Central memory CD8-positive, alpha-beta T cell (primary cell): ENCODE measurements around the gene CLDN6.

Experiments
- ATAC-seq: fragments of 150-1000 bp; cut with Tn5 transposase; replicated peaks from 2 replicates; pipeline ENCODE4 v1.10.0; 2022; ENCODE audit warnings: mild to moderate bottlenecking, moderate FRiP score, moderate number of reproducible peaks; ENCODE audit not compliant: poor library complexity, severe bottlenecking; ENCODE audit errors: extremely low read depth
- DNase-seq, 2 donors: peaks; one replicate each; pipeline ENCODE4 v3.0.0; 2021; ENCODE audit warnings: low spot score in 2 of 2
- H3K27ac Mint-ChIP-seq: one replicate; pipeline ENCODE4 v1.8.0; 2022; ENCODE audit warnings: low read depth, mild to moderate bottlenecking, moderate library complexity, mixed read lengths
- H3K27me3 Mint-ChIP-seq: one replicate; pipeline ENCODE4 v1.8.0; 2022; ENCODE audit warnings: mixed read lengths
- H3K36me3 Mint-ChIP-seq: one replicate; pipeline ENCODE4 v1.8.0; 2022; ENCODE audit warnings: mild to moderate bottlenecking, moderate library complexity, mixed read lengths; ENCODE audit not compliant: insufficient read depth
- H3K4me1 Mint-ChIP-seq: one replicate; pipeline ENCODE4 v1.8.0; 2022; ENCODE audit warnings: mixed read lengths
- H3K4me3 Mint-ChIP-seq: one replicate; pipeline ENCODE4 v1.8.0; 2022; ENCODE audit warnings: mild to moderate bottlenecking, moderate library complexity, mixed read lengths
- H3K9me3 Mint-ChIP-seq: one replicate; pipeline ENCODE4 v1.8.0; 2022; ENCODE audit warnings: mixed read lengths

CLDN6 gene

GRCh38 chr16:3046641-3047386 lies 28.8 kb upstream of the CLDN6 start:
- H3K36me3 Mint-ChIP-seq: peaks cover 1% of the 10 kb centered on the region
- H3K4me3 Mint-ChIP-seq: peak overlapping the region; percentile 38
- no peaks in the 10 kb centered on the region for H3K9me3 Mint-ChIP-seq
- ATAC-seq: peak; percentile 48
- H3K27me3 Mint-ChIP-seq: peaks cover 21% of the 10 kb centered on the region
- no peak for DNase-seq
- H3K27ac Mint-ChIP-seq: no peak overlapping the region
- peaks cover 44% of the 10 kb centered on the region for H3K4me1 Mint-ChIP-seq

GRCh38 chr16:3045758-3046640 lies 28.0 kb upstream of the CLDN6 start, which contains the start of gene MMP25:
Gene MMP25 (plus strand): TSS chr16:3046561. CDS start chr16:3046918, 357 bp downstream.
- Mint-ChIP-seq H3K9me3 (no peaks in the 10 kb centered on the region), H3K36me3 (peaks cover 1% of the 10 kb centered on the region), H3K27me3 (peaks cover 21% of the 10 kb centered on the region), H3K27ac (no peak within 1 kb of the TSS), H3K4me3 (peak within 1 kb of the TSS; percentile 72), H3K4me1 (peaks cover 39% of the 10 kb centered on the region)
- DNase-seq (no peak), ATAC-seq (peak; percentile 29)

GRCh38 chr16:3044708-3045107 lies 26.7 kb upstream of the CLDN6 start:
- ATAC-seq (no peak), DNase-seq (no peak)
- Mint-ChIP-seq H3K36me3 (peaks cover 1% of the 10 kb centered on the region), H3K27me3 (peaks cover 31% of the 10 kb centered on the region), H3K4me1 (peaks cover 29% of the 10 kb centered on the region), H3K4me3 (peak overlapping the region; percentile 72), H3K27ac (peak overlapping the region; percentile 35), H3K9me3 (no peaks in the 10 kb centered on the region)

- Mint-ChIP-seq H3K27me3 (peaks cover 55% of the 10 kb centered on the region), H3K4me3 (no peak overlapping the region), H3K27ac (no peak overlapping the region), H3K36me3 (no peaks in the 10 kb centered on the region), H3K4me1 (peaks cover 19% of the 10 kb centered on the region), H3K9me3 (no peaks in the 10 kb centered on the region)
- DNase-seq (no peak), ATAC-seq (no peak)
Measured at GRCh38 chr16:3042376-3042775, 24.4 kb upstream of the CLDN6 start.

- DNase-seq (no peak), ATAC-seq (no peak)
- no peak overlapping the region for H3K27ac Mint-ChIP-seq
- H3K27me3 Mint-ChIP-seq: peaks cover 70% of the 10 kb centered on the region
- H3K36me3 Mint-ChIP-seq: peaks cover 1% of the 10 kb centered on the region
- no peak overlapping the region for H3K4me3 Mint-ChIP-seq
- no peaks in the 10 kb centered on the region for H3K9me3 Mint-ChIP-seq
- H3K4me1 Mint-ChIP-seq: peaks cover 14% of the 10 kb centered on the region
Measured at GRCh38 chr16:3038896-3039295, 20.9 kb upstream of the CLDN6 start.

- no peak for ATAC-seq
- DNase-seq: no peak
- H3K36me3 Mint-ChIP-seq: peaks cover 1% of the 10 kb centered on the region
- H3K27me3 Mint-ChIP-seq: peaks cover 70% of the 10 kb centered on the region
- no peaks in the 10 kb centered on the region for H3K9me3 Mint-ChIP-seq
- H3K4me3 Mint-ChIP-seq: no peak overlapping the region
- peaks cover 11% of the 10 kb centered on the region for H3K4me1 Mint-ChIP-seq
- H3K27ac Mint-ChIP-seq: no peak overlapping the region
Measured at GRCh38 chr16:3038256-3038655, 20.3 kb upstream of the CLDN6 start.

- peak within 1 kb of the TSS; percentile 68 for H3K4me3 Mint-ChIP-seq
- H3K9me3 Mint-ChIP-seq: no peaks in the 10 kb centered on the region
- H3K36me3 Mint-ChIP-seq: peaks cover 1% of the 10 kb centered on the region
- peaks cover 84% of the 10 kb centered on the region for H3K27me3 Mint-ChIP-seq
- H3K4me1 Mint-ChIP-seq: peaks cover 19% of the 10 kb centered on the region
- ATAC-seq: no peak
- H3K27ac Mint-ChIP-seq: no peak within 1 kb of the TSS
- no peak for DNase-seq
Measured at GRCh38 chr16:3036726-3037315, 18.8 kb upstream of the CLDN6 start, which contains the start of gene BICDL2. Gene BICDL2 (minus strand): TSS chr16:3036944. CDS start chr16:3035496, 1,448 bp downstream.

GRCh38 chr16:3035972-3036725 lies 18.2 kb upstream of the CLDN6 start:
- Mint-ChIP-seq H3K27me3 (peaks cover 90% of the 10 kb centered on the region), H3K27ac (no peak overlapping the region), H3K4me1 (peaks cover 19% of the 10 kb centered on the region), H3K4me3 (peak overlapping the region; percentile 36), H3K36me3 (peaks cover 3% of the 10 kb centered on the region), H3K9me3 (no peaks in the 10 kb centered on the region)
- ATAC-seq (no peak), DNase-seq (no peak)

- H3K9me3 Mint-ChIP-seq: no peaks in the 10 kb centered on the region
- peak overlapping the region; percentile 36 for H3K4me3 Mint-ChIP-seq
- H3K36me3 Mint-ChIP-seq: peaks cover 3% of the 10 kb centered on the region
- ATAC-seq (no peak), DNase-seq (no peak)
- no peak overlapping the region for H3K27ac Mint-ChIP-seq
- H3K27me3 Mint-ChIP-seq: peaks cover 94% of the 10 kb centered on the region
- H3K4me1 Mint-ChIP-seq: peaks cover 19% of the 10 kb centered on the region
Measured at GRCh38 chr16:3035289-3035971, 17.4 kb upstream of the CLDN6 start.

GRCh38 chr16:3032624-3033023 lies 14.6 kb upstream of the CLDN6 start:
- H3K9me3 Mint-ChIP-seq: no peaks in the 10 kb centered on the region
- peaks cover 9% of the 10 kb centered on the region for H3K36me3 Mint-ChIP-seq
- H3K27me3 Mint-ChIP-seq: peaks cover 86% of the 10 kb centered on the region
- no peak overlapping the region for H3K4me3 Mint-ChIP-seq
- no peak overlapping the region for H3K27ac Mint-ChIP-seq
- H3K4me1 Mint-ChIP-seq: peaks cover 37% of the 10 kb centered on the region
- ATAC-seq (no peak), DNase-seq (no peak)

GRCh38 chr16:3030222-3031212 lies 12.5 kb upstream of the CLDN6 start:
- Mint-ChIP-seq H3K4me1 (peaks cover 27% of the 10 kb centered on the region), H3K27me3 (peaks cover 70% of the 10 kb centered on the region), H3K27ac (no peak overlapping the region), H3K4me3 (peak overlapping the region; percentile 48), H3K9me3 (no peaks in the 10 kb centered on the region), H3K36me3 (peaks cover 12% of the 10 kb centered on the region)
- DNase-seq (no peak), ATAC-seq (no peak)
